EH (cell line): ENCODE data around the gene NR6A1.

Experiments used
- DNase-seq: peaks from one replicate; pipeline ENCODE4 v3.0.0-alpha.2; 2015; ENCODE audit warnings: low read depth

Gene NR6A1

GRCh38 chr9:124488641-124489210 lies 282.4 kb downstream of the NR6A1 start:
- DNase-seq, result no peak

DNA sequence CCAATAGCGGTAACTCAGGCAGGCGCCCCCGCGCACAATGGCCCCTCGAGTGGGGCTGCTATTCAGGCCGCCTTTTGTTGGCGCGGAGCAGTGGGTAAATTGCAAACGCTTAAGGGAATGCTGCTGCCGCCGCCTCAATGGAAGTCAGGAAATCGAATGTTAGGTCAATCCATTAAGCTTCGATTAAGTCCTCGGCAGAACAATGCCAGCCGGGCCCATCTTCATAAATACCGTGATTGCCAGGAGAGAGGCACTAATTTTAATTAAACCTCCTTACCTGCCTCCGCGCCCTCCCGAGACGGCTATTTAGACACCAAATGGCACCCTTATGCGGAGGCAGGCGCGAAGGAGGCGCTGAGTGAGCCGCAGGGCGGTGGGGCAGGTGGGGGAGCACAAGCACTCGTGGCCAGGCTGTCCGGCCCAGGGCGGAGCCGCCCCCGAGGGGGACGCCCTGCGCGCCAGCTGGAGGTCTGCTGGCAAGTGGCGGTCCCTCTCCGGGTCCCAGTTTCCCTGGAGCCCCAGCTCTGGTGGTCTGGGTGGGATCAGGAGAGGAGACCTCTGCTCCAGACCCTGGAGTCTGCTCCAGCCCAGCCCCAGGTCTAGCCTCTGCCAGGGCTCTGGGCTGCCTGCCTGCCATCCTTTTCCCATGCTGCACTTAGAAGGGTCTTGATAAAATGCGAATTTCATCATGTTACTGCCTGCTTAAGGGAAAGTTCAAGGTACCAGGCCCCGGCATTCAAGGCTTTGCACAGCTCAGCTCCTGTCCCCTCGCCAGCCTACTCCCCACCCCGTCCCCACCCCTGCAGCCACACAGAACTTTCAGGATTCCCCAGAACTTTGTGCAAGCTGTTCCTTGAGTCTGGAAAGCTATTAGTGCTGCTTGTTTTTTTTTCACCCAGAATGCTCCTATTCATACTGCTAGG lies 283.6 kb downstream of the NR6A1 start:
- DNase-seq, result no peak

DNA sequence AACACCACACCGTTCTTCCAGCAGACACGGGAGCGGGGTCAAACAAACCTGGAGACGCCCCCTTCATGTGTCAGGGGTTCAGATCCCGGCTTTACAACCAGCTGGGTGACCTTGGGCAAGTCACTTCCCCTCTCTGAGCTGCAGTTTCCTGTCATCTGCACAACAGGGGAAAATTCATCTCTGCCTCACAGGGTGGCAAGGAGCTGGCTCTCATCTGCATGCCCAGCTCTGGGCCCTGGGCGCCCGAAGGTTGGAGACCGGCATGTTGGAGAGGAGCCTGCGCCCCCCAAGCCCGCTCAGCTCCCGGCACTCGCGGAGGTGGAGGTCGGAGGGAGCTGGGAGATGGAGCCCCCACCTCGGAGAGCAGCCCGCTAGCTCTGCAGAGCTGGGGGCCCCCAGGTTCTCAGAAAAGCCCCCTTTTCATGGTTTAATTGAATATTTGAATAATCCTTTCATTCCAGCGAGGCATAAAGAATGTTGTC lies 284.3 kb downstream of the NR6A1 start:
- no peak for DNase-seq

DNA sequence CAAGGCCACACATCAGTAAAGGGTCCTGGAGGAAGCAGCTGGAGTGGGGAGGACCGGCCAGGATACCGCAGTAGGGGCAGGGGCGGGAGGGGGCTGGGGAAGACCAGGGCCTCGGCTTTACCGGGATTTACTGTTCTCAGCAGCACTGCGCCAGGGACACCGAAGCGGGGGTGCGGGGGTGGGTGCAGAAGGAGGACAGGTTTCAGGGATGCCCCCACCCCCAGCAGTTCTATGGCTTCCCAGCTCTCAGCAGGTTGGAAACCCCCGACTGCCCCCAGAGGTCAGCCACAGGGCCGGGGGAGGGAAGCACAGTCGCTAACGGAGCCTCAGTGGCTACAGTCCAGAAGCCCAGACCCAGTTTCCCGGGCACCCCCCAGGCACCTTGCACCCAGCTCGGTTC lies 285.2 kb downstream of the NR6A1 start:
- DNase-seq, result no peak

- no peak for DNase-seq
These were observed 285.9 kb downstream of the NR6A1 start for GRCh38 chr9:124485201-124485600.

- no peak for DNase-seq
These were observed 287.6 kb downstream of the NR6A1 start for GRCh38 chr9:124483481-124483880.

DNA sequence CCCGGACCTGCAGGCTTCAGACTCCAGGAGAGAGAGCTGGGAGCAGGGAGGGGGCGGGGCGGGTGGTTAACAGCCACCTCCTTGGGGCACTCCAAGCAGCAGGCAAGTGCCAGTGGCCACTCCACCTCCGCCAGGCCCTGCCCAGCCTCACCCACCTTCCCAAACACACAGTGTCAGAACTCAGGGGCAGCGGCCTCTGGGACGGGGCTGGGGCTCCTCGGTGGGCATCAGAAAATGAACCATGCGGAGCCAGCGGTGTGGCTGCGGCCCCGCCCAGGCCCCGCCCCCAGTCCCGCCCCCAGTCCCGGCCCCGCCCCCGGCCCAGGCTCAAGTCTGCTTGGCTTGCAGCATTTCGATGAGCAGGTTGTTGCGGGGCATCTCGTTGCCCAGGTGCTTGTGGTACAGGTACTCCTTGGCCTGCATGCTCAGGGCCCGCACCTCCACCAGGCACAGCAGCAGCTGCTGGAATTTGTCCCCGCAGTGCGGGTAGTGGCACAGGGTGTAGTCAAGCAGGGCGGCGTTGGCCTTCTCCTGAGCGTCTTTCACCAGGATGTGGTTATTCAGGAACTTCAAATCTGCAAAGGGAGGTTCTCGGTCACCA lies 288.6 kb downstream of the NR6A1 start:
- no peak for DNase-seq

- no peak for DNase-seq
These were observed 290.0 kb downstream of the NR6A1 start for GRCh38 chr9:124481115-124481514.

GRCh38 chr9:124480621-124480981 lies 290.5 kb downstream of the NR6A1 start:
- DNase-seq, result peak; percentile 23

DNA sequence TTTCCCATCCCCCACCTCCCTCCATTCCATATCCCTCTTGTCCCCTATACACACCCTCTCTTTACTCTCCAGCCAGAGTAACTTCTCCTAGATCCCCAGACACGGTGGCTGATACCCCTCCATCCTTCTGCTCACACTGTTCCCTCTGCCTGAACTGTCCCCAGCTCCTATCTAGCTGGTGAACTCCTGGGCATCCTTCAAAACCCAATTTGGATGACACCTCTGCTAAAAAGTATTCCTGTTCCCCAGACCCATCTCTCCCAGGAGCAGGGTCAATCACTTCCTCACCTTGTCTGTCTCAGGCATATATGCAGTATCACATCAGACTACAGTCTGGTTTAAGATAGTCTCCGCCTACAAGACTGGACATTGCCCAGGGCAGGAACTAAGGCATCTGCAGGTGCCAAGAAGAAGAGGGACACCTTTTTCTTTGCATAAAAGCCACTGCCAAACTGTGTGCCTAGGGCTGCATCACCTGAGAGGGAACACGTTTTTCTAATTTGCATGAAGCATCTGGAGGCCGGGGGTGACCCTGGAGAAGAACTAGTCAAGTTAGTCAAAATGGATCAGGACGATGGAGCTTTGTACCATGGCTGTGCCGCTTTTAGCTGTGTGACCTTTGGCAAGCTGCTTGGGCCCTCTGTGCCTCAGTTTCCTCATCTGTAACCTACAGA lies 291.0 kb downstream of the NR6A1 start:
- no peak for DNase-seq

DNA sequence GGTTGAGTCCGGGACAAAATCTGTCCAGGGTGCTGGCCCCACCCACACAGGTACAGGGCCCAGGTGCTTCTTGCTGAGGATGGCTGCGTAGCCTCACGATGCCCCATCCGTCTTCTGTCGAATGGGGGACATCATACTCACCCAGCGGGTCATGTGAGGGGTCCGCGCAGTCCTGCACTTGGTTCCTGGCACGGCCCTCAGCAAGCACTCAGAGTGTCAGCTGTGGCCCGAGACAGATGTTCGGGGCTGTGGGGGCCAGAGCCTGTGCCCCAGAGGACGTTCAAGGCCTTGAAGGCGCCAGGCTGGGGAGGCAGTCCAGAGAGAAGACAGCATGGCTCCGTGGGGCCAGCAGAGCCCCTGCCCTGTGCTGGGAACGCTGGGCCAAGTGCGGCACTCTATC lies 291.7 kb downstream of the NR6A1 start:
- no peak for DNase-seq

GRCh38 chr9:124478354-124478753 lies 292.8 kb downstream of the NR6A1 start:
- DNase-seq, result no peak

- DNase-seq, result no peak
These were observed 293.3 kb downstream of the NR6A1 start for GRCh38 chr9:124477648-124478285.

DNA sequence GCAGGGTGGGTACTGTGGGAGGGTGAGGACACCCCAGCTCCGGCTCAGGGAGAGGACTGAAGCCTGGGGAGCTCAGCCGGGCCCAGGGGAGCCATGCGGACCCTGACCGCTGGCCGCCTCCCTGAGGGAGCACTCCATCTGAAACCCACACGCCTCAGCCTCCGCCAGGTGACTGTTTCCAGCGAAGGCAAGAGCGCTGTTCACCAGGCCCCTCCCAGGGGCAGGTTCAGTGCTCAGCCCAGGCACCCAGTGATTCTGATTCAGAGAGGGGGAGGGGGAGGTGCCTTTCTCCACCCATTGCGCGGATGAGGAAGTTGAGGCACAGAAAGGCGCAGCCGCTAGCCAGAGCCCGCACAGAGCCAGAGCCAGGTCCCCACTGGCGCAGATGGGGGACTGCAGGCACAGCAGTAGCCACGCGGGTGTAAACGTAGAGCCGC lies 293.9 kb downstream of the NR6A1 start:
- no peak for DNase-seq

- DNase-seq, result no peak
These were observed 295.0 kb downstream of the NR6A1 start for GRCh38 chr9:124475868-124476690.

DNA sequence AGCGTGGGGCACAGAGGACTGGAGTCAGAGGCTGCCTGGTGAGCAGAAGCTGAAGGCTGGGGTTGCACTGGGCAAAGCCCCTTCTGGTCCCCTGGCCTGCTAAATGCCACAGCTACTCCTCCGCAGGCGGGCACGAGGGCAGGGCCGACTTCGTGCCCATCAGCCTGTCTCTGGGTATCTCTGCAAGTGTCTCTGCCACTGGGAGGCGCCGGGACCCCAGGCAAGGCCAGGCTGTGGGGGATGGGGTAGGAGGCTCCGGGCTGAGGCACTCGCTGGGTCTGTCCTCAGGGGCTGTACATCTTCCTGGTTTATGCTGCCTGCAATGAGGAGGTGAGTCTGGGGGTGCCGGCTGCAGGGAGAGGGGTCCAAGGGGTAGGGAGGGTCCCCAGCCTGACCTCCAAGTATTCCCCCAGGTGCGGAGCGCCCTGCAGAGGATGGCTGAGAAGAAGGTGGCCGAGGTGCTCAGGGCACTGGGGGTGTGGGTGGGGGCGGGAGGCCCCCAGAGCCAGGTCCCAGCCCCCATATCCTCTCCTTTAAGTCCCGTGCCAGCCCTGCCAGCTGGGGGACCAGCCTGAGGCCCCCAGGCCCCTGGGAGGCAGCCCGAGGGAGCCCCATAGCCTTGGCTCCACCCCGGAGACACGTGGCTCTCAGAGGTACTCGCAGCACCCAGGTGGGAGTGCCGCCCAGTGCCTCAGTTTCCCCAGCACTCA lies 295.8 kb downstream of the NR6A1 start:
- DNase-seq, result no peak

DNA sequence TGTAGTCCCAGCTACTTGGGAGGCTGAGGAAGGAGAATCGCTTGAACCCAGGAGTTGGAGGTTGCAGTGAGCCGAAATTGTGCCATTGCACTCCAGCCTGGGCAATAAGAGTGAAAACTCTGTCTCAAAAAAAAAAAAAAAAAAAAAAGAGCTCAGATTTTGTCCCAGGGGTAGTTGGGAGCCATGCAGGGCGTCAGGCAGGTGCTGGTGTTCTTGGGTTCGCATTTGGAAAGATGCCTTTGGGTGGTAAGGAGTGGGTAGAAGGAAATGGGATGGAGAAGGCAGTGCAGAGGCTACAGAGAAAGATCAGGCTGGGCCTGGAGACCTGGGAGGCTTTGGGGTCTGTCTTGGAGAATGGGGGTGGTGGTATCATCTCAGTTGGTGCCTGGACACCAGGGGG lies 297.0 kb downstream of the NR6A1 start:
- DNase-seq, result no peak

DNA sequence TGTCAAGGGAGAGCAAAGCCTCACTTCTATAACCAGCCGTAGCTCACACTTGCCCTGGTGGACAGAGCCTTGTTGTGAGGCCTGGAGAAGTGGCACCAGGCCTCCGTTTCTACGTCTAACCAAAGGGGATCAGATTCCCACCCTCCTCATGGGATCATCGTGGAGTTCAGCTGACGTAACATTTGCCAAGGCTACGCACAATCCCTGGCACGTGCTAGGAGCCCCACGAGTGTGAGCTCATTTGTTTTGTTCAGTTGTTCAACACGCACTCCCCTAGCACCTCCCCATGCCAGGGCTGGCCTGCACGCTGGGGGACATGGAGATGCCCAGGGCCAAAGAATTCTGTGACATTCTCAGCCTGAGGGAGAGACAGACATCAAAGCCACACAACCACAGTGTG lies 297.8 kb downstream of the NR6A1 start:
- DNase-seq, result no peak

DNA sequence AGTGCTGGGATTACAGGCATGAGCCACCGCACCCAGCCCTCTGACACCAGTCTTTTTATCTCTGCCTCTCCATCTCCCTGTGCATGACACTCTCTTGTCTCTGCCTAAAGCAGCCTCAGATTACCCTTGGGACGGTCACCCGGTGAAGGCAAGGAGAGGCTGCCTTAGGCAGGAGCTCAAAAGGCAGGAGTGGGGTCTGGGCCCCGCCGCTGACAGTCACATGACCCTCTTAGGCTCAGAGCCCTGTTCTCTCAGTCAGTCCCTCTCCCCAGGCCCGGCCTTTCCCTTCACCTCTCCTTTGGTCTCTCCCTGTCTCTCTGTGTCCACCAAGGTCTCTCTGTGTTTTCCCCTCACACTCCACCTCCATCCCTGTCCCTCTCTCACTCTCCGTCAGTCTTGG lies 298.3 kb downstream of the NR6A1 start:
- DNase-seq, result no peak

GRCh38 chr9:124471761-124472160 lies 299.4 kb downstream of the NR6A1 start:
- no peak for DNase-seq

GRCh38 chr9:124470726-124471125 lies 300.4 kb downstream of the NR6A1 start:
- DNase-seq, result no peak
